ENCODE results near the gene CNTN5. TPM values are rescaled to one million over a fixed set of nuclear protein-coding genes. Genes with fewer than 3 reads are reported as not detected.

Gene CNTN5
- total RNA-seq, 1 experiment from 2014 or later = not detected

- no peak overlapping the region for H2AK5ac ChIP-seq (ENCODE audit: insufficient read length, low read length)
- H3K27me3 Mint-ChIP-seq (ENCODE audit: low read depth) = no peaks in the 10 kb centered on the region
- H2BK120ac ChIP-seq (ENCODE audit: low read depth, low read length, poor library complexity, severe bottlenecking) = no peak overlapping the region
- no CpG with 5 or more reads among the region's 4 CpGs for WGBS (ENCODE audit: extremely low coverage, insufficient read length, low lambda C conversion rate)
- no peak overlapping the region for H3K4ac ChIP-seq (ENCODE audit: low read depth, low read length)
- DNase-seq = no peak
- H3K79me2 ChIP-seq (ENCODE audit: insufficient read depth, low read length) = no peaks in the 10 kb centered on the region
- no peak overlapping the region for H2BK15ac ChIP-seq (ENCODE audit: low read depth, low read length)
- no peak overlapping the region for H3T11ph ChIP-seq (ENCODE audit: low read length)
- no peak overlapping the region for H3K18ac ChIP-seq (ENCODE audit: insufficient read length, low read depth, low read length)
- H4K91ac ChIP-seq (ENCODE audit: insufficient read length, low read depth, low read length) = no peak overlapping the region
- no peak overlapping the region for H3K23ac ChIP-seq (ENCODE audit: insufficient read length, low read depth, low read length)
- H3K9me3 ChIP-seq (ENCODE audit: control insufficient read depth, low read depth, low read length) = no peaks in the 10 kb centered on the region
- H4K5ac ChIP-seq (ENCODE audit: insufficient read length, low read depth, low read length) = no peak overlapping the region
- no peak overlapping the region for H3K4me3 Mint-ChIP-seq
- no peak overlapping the region for H3K27ac ChIP-seq (ENCODE audit: insufficient read length, low read depth, low read length)
- H2BK20ac ChIP-seq (ENCODE audit: low read depth, low read length, poor library complexity, severe bottlenecking) = no peak overlapping the region
- TF ChIP-seq, protein P1, sequence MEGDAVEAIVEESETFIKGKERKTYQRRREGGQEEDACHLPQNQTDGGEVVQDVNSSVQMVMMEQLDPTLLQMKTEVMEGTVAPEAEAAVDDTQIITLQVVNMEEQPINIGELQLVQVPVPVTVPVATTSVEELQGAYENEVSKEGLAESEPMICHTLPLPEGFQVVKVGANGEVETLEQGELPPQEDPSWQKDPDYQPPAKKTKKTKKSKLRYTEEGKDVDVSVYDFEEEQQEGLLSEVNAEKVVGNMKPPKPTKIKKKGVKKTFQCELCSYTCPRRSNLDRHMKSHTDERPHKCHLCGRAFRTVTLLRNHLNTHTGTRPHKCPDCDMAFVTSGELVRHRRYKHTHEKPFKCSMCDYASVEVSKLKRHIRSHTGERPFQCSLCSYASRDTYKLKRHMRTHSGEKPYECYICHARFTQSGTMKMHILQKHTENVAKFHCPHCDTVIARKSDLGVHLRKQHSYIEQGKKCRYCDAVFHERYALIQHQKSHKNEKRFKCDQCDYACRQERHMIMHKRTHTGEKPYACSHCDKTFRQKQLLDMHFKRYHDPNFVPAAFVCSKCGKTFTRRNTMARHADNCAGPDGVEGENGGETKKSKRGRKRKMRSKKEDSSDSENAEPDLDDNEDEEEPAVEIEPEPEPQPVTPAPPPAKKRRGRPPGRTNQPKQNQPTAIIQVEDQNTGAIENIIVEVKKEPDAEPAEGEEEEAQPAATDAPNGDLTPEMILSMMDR (conservative IDR thresholded peaks at IDR 0.05) = no peak
- no peaks in the 10 kb centered on the region for H3K4me1 Mint-ChIP-seq
- H3K23me2 ChIP-seq (ENCODE audit: insufficient read length, low read depth, low read length, poor library complexity, severe bottlenecking) = no peaks in the 10 kb centered on the region
- H3K4me2 ChIP-seq (ENCODE audit: insufficient read depth, insufficient read length, low read length) = no peak overlapping the region
- H3K36me3 Mint-ChIP-seq (ENCODE audit: insufficient read depth in 1 of 3, low read depth in 3 of 3) = no peaks in the 10 kb centered on the region
- no peaks in the 10 kb centered on the region for H3K79me1 ChIP-seq (ENCODE audit: insufficient read depth, low read depth, low read length, poor library complexity, severe bottlenecking)
- H3K27me3 ChIP-seq (ENCODE audit: insufficient read depth, low read length) = no peaks in the 10 kb centered on the region
- H2BK12ac ChIP-seq (ENCODE audit: insufficient read length, low read depth, low read length) = no peak overlapping the region
- no peak overlapping the region for H2AFZ ChIP-seq (ENCODE audit: low read length)
- no peak overlapping the region for H2BK5ac ChIP-seq (ENCODE audit: insufficient read length, low read length)
- no peak overlapping the region for H3K56ac ChIP-seq (ENCODE audit: insufficient read length, low read depth, low read length)
- H3K27ac Mint-ChIP-seq = no peak overlapping the region
- no peak overlapping the region for H4K8ac ChIP-seq (replicated peaks; ENCODE audit: insufficient read length, low read depth, low read length)
- no peak overlapping the region for H3K9ac ChIP-seq (ENCODE audit: extremely low read depth, insufficient read length, low read length)
- H4K20me1 ChIP-seq (ENCODE audit: control insufficient read depth, insufficient read depth, insufficient read length) = no peaks in the 10 kb centered on the region
- H3K4me1 ChIP-seq (ENCODE audit: insufficient read depth, low read length) = no peaks in the 10 kb centered on the region
- no peaks in the 10 kb centered on the region for H3K9me3 Mint-ChIP-seq
- no peak overlapping the region for H3K14ac ChIP-seq (ENCODE audit: insufficient read depth, low read length)
Observed at GRCh38 chr11:99592266-99592665, 571.5 kb downstream of the CNTN5 start.
